Ovary (tissue), 9 donors: Measurements from ENCODE around the gene SOX6. TPM values are rescaled to one million over a fixed set of nuclear protein-coding genes. Genes with fewer than 3 reads are reported as not detected.

Experiments used
- DNase-seq, 5 donors: peaks; one replicate each; pipeline ENCODE4 v3.0.0-alpha.2; 2019 to 2020
- H3K27ac ChIP-seq, 2 donors: fragments of 200-600 bp; one replicate each; pipeline versions ENCODE4 v1.5.1 to v1.8.0; 2019 to 2022
- H3K27me3 ChIP-seq: fragments of 200-600 bp; one replicate; pipeline ENCODE4 v1.8.0; 2022
- H3K36me3 ChIP-seq: fragments of 200-600 bp; sonication (generic); one replicate; pipeline ENCODE4 v1.5.1; 2019
- H3K4me1 ChIP-seq: one replicate; pipeline ENCODE4 v1.8.1; 2013; ENCODE audit warnings: mild to moderate bottlenecking, moderate library complexity; ENCODE audit not compliant: insufficient read depth
- H3K4me3 ChIP-seq: fragments of 200-600 bp; sonication (generic); one replicate; pipeline ENCODE4 v1.5.1; 2017
- H3K9me3 ChIP-seq, 2 donors: fragments of 200-600 bp in 1 of 2; sonication (generic) in 1 of 2; one replicate each; pipeline versions ENCODE4 v1.5.1 to v1.8.1; 2013 to 2019; ENCODE audit warnings: mild to moderate bottlenecking in 1 of 2, moderate library complexity in 1 of 2
- CTCF ChIP-seq, 3 donors: fragments of 450-650 bp in 2 of 3; fragments of 200-600 bp in 1 of 3; IDR thresholded peaks; one replicate each; pipeline versions ENCODE4 v1.5.1 to v1.8.0; 2016 to 2022; ENCODE audit warnings: antibody characterized with exemption in 3 of 3, mild to moderate bottlenecking in 1 of 3
- EP300 ChIP-seq: sonication (generic); formaldehyde crosslinking; IDR thresholded peaks from one replicate; pipeline ENCODE4 v1.6.1; 2017; ENCODE audit warnings: antibody characterized with exemption
- POLR2A ChIP-seq: fragments of 450-650 bp; IDR thresholded peaks from one replicate; pipeline ENCODE4 v1.6.1; 2017; ENCODE audit warnings: antibody characterized with exemption, mild to moderate bottlenecking, moderate library complexity
- WGBS, 3 donors: extraction: QIAGEN DNeasy Blood & Tissue Kit in 1 of 3; methylation state at CpG; one replicate each; pipeline versions ENCODE4 v1.1.5 to v1.1.7; 2013 to 2017; 5-methylcytosine and 5-hydroxymethylcytosine counted together
- intact Hi-C, 4 donors: fragments of 100-400 bp; cut with DNase I; formaldehyde crosslinking; loops; one replicate each; pipeline versions ENCODE4 v1.11.0 to v1.15.1; 2022 to 2023
- polyA plus RNA-seq, 2 donors: library from polyadenylated mRNA; stranded (reverse); fragments of 200-250 nt in 1 of 2; fragments of 350-450 nt in 1 of 2; fragmentation: Illumina TruSeq in 1 of 2; extraction: RNeasy Lipid Tissue Mini Kit (QIAGEN cat#74804) in 1 of 2; gene quantifications; one replicate each; pipeline ENCODE4 v1.2.3, GENCODE V29; 2013 to 2014
- total RNA-seq, 7 donors: library from RNA; depleted of rRNA in 2 of 7; stranded (reverse); fragments of >200 nt in 2 of 7; fragmentation: NEBNext Ultra II Directional in 3 of 7; extraction: Animal tissue kit (Norgen Biotek cat#: 25700) in 3 of 7; gene quantifications; one replicate each; pipeline versions ENCODE4 v1.1.0 to v1.2.4, GENCODE V29; 2016 to 2023
- donor health status: DM: no; HTN: no; CAD: no; lungs with moderate emphysema.
- donor health status: DM: no; HTN: no; CAD: no.
- donor health status: Bipolar disorder and iron deficiency.
- donor health status: DM: yes; HTN: yes; CAD: no.
- donor health status: DM: no; HTN: no; CAD: no.
- donor health status: DM: yes; HTN: yes; CAD: no.

SOX6 gene
- total and polyA plus RNA-seq, 9 donors, result 0.61 to 29.4 (median 4.7) TPM

GRCh38 chr11:15987046-15987445, 369.3 kb downstream of the SOX6 start:
- intact Hi-C loops, result no loop called here

DNA sequence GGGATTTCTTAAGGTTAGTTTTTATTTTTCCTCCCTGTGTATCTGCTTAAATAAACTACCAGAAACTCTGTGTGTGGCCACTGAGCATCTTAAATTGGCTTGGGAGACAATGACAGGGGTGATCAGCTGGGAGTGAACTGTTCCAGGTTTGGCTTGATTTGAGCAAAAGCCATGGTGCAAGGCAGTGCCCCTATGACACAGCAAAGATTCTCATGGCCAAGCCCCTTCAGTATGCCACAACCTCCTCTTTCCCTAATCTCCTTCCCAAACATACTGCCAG, 370.5 kb downstream of the SOX6 start:
- Histone ChIP-seq H3K4me3 (no peak overlapping the region), H3K4me1 (peaks cover 5% of the 10 kb centered on the region), H3K36me3 (no peaks in the 10 kb centered on the region), H3K27me3 (no peaks in the 10 kb centered on the region), H3K27ac (no peak overlapping the region), H3K9me3 (no peaks in the 10 kb centered on the region)
- no peak for DNase-seq
- intact Hi-C loops, result no loop called here
- no peak for TF ChIP-seq EP300
- TF ChIP-seq CTCF (IDR thresholded peaks at IDR 0.05), result no peak
- TF ChIP-seq POLR2A, result no peak

More at GRCh38 chr11:15987046-15987445, 369.3 kb downstream of the SOX6 start:
- Histone ChIP-seq H3K27ac (no peak overlapping the region), H3K36me3 (no peaks in the 10 kb centered on the region), H3K4me1 (peaks cover 5% of the 10 kb centered on the region), H3K9me3 (no peaks in the 10 kb centered on the region), H3K27me3 (no peaks in the 10 kb centered on the region), H3K4me3 (no peak overlapping the region)
- 16 to 49% (median 39%) methylated on average over 5 of the region's 5 CpGs for WGBS, 3 donors
- no peak for TF ChIP-seq EP300
- no peak for TF ChIP-seq CTCF (IDR thresholded peaks at IDR 0.05)
- no peak for TF ChIP-seq POLR2A
- no peak for DNase-seq

DNA sequence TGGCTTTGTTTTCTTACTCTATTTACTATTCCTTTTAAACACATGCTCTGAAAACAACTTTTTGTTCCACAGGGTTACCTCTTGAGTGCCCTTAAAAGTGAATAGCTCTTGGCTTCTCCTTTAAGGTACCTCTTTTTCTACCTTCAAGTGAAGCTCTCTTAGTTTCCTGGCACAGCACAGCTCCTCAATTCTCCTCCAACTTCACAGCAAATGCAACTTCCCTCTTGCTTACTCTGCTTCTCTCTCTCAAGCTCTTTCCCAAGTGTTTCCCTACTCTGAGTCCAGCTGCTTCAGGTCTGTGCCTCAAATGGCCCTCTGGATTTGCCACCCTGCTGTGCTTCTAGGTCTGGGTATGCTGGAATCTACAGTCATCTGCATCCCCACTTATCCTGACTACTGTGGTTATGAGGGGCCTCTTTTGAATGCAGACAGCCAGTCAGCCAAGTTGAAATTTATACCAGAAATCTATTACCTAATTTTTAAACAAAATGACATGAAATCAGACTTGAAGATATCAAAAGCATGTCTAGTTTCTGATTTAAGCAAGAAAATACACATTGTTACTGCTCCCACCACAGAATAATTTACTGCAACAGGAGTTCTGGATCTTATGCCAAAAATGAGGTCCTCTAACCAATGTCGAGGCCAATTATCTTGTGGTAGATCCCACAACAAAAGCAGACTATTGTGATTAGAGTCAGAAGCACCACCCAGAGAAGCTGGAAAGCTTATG, 371.1 kb downstream of the SOX6 start:
- Histone ChIP-seq H3K4me1 (peaks cover 5% of the 10 kb centered on the region), H3K27me3 (no peaks in the 10 kb centered on the region), H3K9me3 (no peaks in the 10 kb centered on the region), H3K27ac (no peak overlapping the region), H3K4me3 (no peak overlapping the region), H3K36me3 (no peaks in the 10 kb centered on the region)
- no peak for TF ChIP-seq POLR2A
- TF ChIP-seq EP300, result no peak
- TF ChIP-seq CTCF (IDR thresholded peaks at IDR 0.05), result no peak
- intact Hi-C loops, result no loop called here
- WGBS, 3 donors, result 9 to 16% (median 15%) methylated on average over 1 of the region's 1 CpG
- no peak for DNase-seq

GRCh38 chr11:15981292-15981691, 375.1 kb downstream of the SOX6 start:
- Histone ChIP-seq H3K27me3 (no peaks in the 10 kb centered on the region), H3K36me3 (no peaks in the 10 kb centered on the region), H3K27ac (no peak overlapping the region), H3K4me1 (no peaks in the 10 kb centered on the region), H3K4me3 (no peak overlapping the region), H3K9me3 (no peaks in the 10 kb centered on the region)
- TF ChIP-seq CTCF (IDR thresholded peaks at IDR 0.05) (no peak), EP300 (no peak), POLR2A (no peak)
- no peak for DNase-seq
- intact Hi-C loops, result no loop called here
- WGBS, 3 donors, result 72 to 83% (median 78%) methylated on average over 1 of the region's 1 CpG
